Fibroblast of lung (primary cell): Measurements from ENCODE around the gene GGT1. TPM values are rescaled to one million over a fixed set of nuclear protein-coding genes. Genes with fewer than 3 reads are reported as not detected.
A peak's percentile ranks its signal among the peaks of the same experiment; 100 is the strongest.

Experiments
- DNase-seq, 2 donors: peaks; one replicate each; pipeline versions ENCODE4 v3.0.0 to v3.0.0-alpha.2; 2010; ENCODE audit warnings: low read depth in 2 of 2
- H2AFZ ChIP-seq: 2 replicates; pipeline ENCODE4 v1.5.1; 2012; ENCODE audit warnings: low read length, control low read depth, inconsistent platforms
- H3K27ac ChIP-seq: 2 replicates; pipeline ENCODE4 v1.5.1; 2011; ENCODE audit warnings: low read length, control low read depth; ENCODE audit not compliant: insufficient read depth
- H3K27me3 ChIP-seq: 2 replicates; pipeline ENCODE4 v1.5.1; 2011; ENCODE audit warnings: mild to moderate bottlenecking, low read length; ENCODE audit not compliant: control insufficient read depth, insufficient read depth
- H3K36me3 ChIP-seq: 2 replicates; pipeline ENCODE4 v1.5.1; 2011; ENCODE audit warnings: low read length; ENCODE audit not compliant: control insufficient read depth, insufficient read depth
- H3K4me1 ChIP-seq: 2 replicates; pipeline ENCODE4 v1.5.1; 2011; ENCODE audit warnings: low read length; ENCODE audit not compliant: control insufficient read depth, insufficient read depth; ENCODE audit errors: extremely low read depth
- H3K4me2 ChIP-seq: 2 replicates; pipeline ENCODE4 v1.5.1; 2011; ENCODE audit warnings: low read length, control low read depth; ENCODE audit not compliant: insufficient read depth; ENCODE audit errors: extremely low read depth
- H3K4me3 ChIP-seq, 4 experiments: fragments of 200-600 bp in 1 of 4; sonication (generic) in 1 of 4; replicated peaks in 1 of 4; 2 replicates each; pipeline ENCODE4 v1.5.1; 2011 to 2016; ENCODE audit warnings: low read length in 4 of 4, low read depth in 3 of 4, mild to moderate bottlenecking in 3 of 4, control low read depth in 2 of 4, inconsistent platforms in 1 of 4, mixed read lengths in 1 of 4; ENCODE audit not compliant: insufficient read depth in 1 of 4; ENCODE audit errors: control extremely low read depth in 1 of 4
- H3K79me2 ChIP-seq: 2 replicates; pipeline ENCODE4 v1.5.1; 2012; ENCODE audit warnings: mild to moderate bottlenecking, low read length, inconsistent platforms; ENCODE audit not compliant: control insufficient read depth, insufficient read depth
- H3K9ac ChIP-seq: 2 replicates; pipeline ENCODE4 v1.5.1; 2011; ENCODE audit warnings: mild to moderate bottlenecking, low read length, control low read depth; ENCODE audit not compliant: insufficient read depth
- H3K9me3 ChIP-seq: 2 replicates; pipeline ENCODE4 v1.5.1; 2012; ENCODE audit warnings: low read depth, low read length; ENCODE audit not compliant: control insufficient read depth, insufficient read depth
- H4K20me1 ChIP-seq: 2 replicates; pipeline ENCODE4 v1.5.1; 2011; ENCODE audit warnings: low read length; ENCODE audit not compliant: control insufficient read depth, insufficient read depth; ENCODE audit errors: extremely low read depth
- CTCF ChIP-seq, 2 donors: IDR thresholded peaks in 1 of 2; conservative IDR thresholded peaks in 1 of 2; 1 replicate in 1 of 2; 2 replicates in 1 of 2; pipeline ENCODE4 v1.5.1; 2011 to 2012; ENCODE audit warnings: low read length in 2 of 2, control low read depth in 1 of 2, inconsistent platforms in 1 of 2, low read depth in 1 of 2, mild to moderate bottlenecking in 1 of 2
- EZH2 ChIP-seq: IDR thresholded peaks from 2 replicates; pipeline ENCODE4 v1.5.1; 2012; ENCODE audit warnings: low read length, control low read depth, mild to moderate bottlenecking; ENCODE audit errors: missing control alignments
- polyA plus RNA-seq, 2 donors: library from polyadenylated mRNA; depleted of rRNA in 1 of 2; stranded (reverse) in 1 of 2; unstranded in 1 of 2; fragments of >200 nt; gene quantifications; 2 replicates each; pipeline ENCODE4 v1.2.1, GENCODE V29; 2011 to 2012; ENCODE audit warnings: missing spikeins in 1 of 2
- total RNA-seq: library from RNA; depleted of rRNA; stranded (reverse); fragments of >200 nt; gene quantifications from 2 replicates; pipeline ENCODE4 v1.2.1, GENCODE V29; 2014

Gene GGT1
- total and polyA plus RNA-seq, 2 donors (not counting 1 experiment from before 2014, with no cell fraction given): 0.37 to 2.0 TPM

GRCh38 chr22:24564376-24565058 lies 38.5 kb upstream of the GGT1 start:
- no peak overlapping the region for H3K4me2 ChIP-seq
- H3K36me3 ChIP-seq: peaks cover 12% of the 10 kb centered on the region
- peak in 1 of 2 donors; percentile 33 for DNase-seq
- no peaks in the 10 kb centered on the region for H3K4me1 ChIP-seq
- no peaks in the 10 kb centered on the region for H3K27me3 ChIP-seq
- no peak for TF ChIP-seq EZH2
- no peak for TF ChIP-seq CTCF (conservative IDR thresholded peaks at IDR 0.05 in 1 of 2, IDR thresholded peaks at IDR 0.05 in 1 of 2; ENCODE audit: low read depth in 1 of 2, low read length in 2 of 2)
- H3K27ac ChIP-seq: no peak overlapping the region
- peaks cover 64% of the 10 kb centered on the region for H3K79me2 ChIP-seq
- no peaks in the 10 kb centered on the region for H4K20me1 ChIP-seq
- no peak overlapping the region for H2AFZ ChIP-seq
- H3K9me3 ChIP-seq: no peaks in the 10 kb centered on the region
- H3K9ac ChIP-seq: no peak overlapping the region
- no peak overlapping the region for H3K4me3 ChIP-seq

GRCh38 chr22:24565077-24565476 lies 37.9 kb upstream of the GGT1 start:
- H3K27ac ChIP-seq: no peak overlapping the region
- no peaks in the 10 kb centered on the region for H3K27me3 ChIP-seq
- TF ChIP-seq CTCF (conservative IDR thresholded peaks at IDR 0.05 in 1 of 2, IDR thresholded peaks at IDR 0.05 in 1 of 2; ENCODE audit: low read depth in 1 of 2, low read length in 2 of 2): no peak
- peaks cover 12% of the 10 kb centered on the region for H3K36me3 ChIP-seq
- H3K4me2 ChIP-seq: no peak overlapping the region
- H3K79me2 ChIP-seq: peaks cover 60% of the 10 kb centered on the region
- H3K9ac ChIP-seq: no peak overlapping the region
- no peak for DNase-seq
- no peaks in the 10 kb centered on the region for H3K4me1 ChIP-seq
- no peaks in the 10 kb centered on the region for H3K9me3 ChIP-seq
- no peak overlapping the region for H2AFZ ChIP-seq
- no peak overlapping the region for H3K4me3 ChIP-seq
- H4K20me1 ChIP-seq: no peaks in the 10 kb centered on the region

- Histone ChIP-seq H3K79me2 (peaks cover 49% of the 10 kb centered on the region), H3K27me3 (no peaks in the 10 kb centered on the region), H3K9ac (no peak overlapping the region), H3K4me3 (no peak overlapping the region), H3K9me3 (no peaks in the 10 kb centered on the region), H3K27ac (no peak overlapping the region), H4K20me1 (no peaks in the 10 kb centered on the region), H3K4me1 (no peaks in the 10 kb centered on the region), H3K36me3 (peaks cover 12% of the 10 kb centered on the region), H2AFZ (no peak overlapping the region), H3K4me2 (no peak overlapping the region)
- TF ChIP-seq EZH2 (no peak), CTCF (conservative IDR thresholded peaks at IDR 0.05 in 1 of 2, IDR thresholded peaks at IDR 0.05 in 1 of 2; ENCODE audit: low read depth in 1 of 2, low read length in 2 of 2) (no peak)
- DNase-seq: no peak
Measured at GRCh38 chr22:24566899-24567511, 36.0 kb upstream of the GGT1 start.
